DND-41 (cell line): ENCODE results near the gene LSMEM2.

ENCODE experiments used
- ATAC-seq: fragments of 200-7000 bp; cut with Tn5 transposase; 3 replicates; pipeline ENCODE4 v1.9.1; 2021; ENCODE audit warnings: low read depth; ENCODE audit not compliant: insufficient read depth
- DNase-seq: peaks from one replicate; pipeline ENCODE4 v3.0.0-alpha.2; 2020
- H2AFZ ChIP-seq: 2 replicates; pipeline ENCODE4 v1.6.0; 2012; ENCODE audit warnings: low read depth, low read length
- H3K27ac ChIP-seq: 2 replicates; pipeline ENCODE4 v1.5.1; 2012; ENCODE audit warnings: low read length, inconsistent platforms
- H3K27me3 ChIP-seq: fragments of 200-600 bp; sonication (generic); 2 replicates; pipeline ENCODE4 v1.6.0; 2012; ENCODE audit warnings: low read length, mild to moderate bottlenecking, inconsistent platforms; ENCODE audit not compliant: insufficient read depth, poor library complexity
- H3K36me3 ChIP-seq: 2 replicates; pipeline ENCODE4 v1.5.1; 2012; ENCODE audit warnings: low read length, inconsistent platforms; ENCODE audit not compliant: insufficient read depth
- H3K4me1 ChIP-seq: 2 replicates; pipeline ENCODE4 v1.5.1; 2012; ENCODE audit warnings: mild to moderate bottlenecking, low read length; ENCODE audit not compliant: insufficient read depth
- H3K4me2 ChIP-seq: 2 replicates; pipeline ENCODE4 v1.6.0; 2012; ENCODE audit warnings: mild to moderate bottlenecking, moderate library complexity, low read length, inconsistent platforms; ENCODE audit not compliant: insufficient read depth
- H3K4me3 ChIP-seq, 2 experiments: fragments of 200-600 bp in 1 of 2; shearing (Covaris generic) in 1 of 2; 2 replicates each; pipeline ENCODE4 v1.5.1; 2012 to 2016; ENCODE audit warnings: inconsistent platforms in 2 of 2, low read length in 2 of 2, mild to moderate bottlenecking in 2 of 2, low read depth in 1 of 2, moderate library complexity in 1 of 2
- H3K79me2 ChIP-seq: 2 replicates; pipeline ENCODE4 v1.6.0; 2012; ENCODE audit warnings: low read length, inconsistent platforms; ENCODE audit not compliant: insufficient read depth
- H3K9ac ChIP-seq: 2 replicates; pipeline ENCODE4 v1.6.0; 2012; ENCODE audit warnings: low read depth, mild to moderate bottlenecking, inconsistent platforms, low read length, moderate library complexity
- H3K9me3 ChIP-seq: 2 replicates; pipeline ENCODE4 v1.5.1; 2012; ENCODE audit warnings: low read length, moderate library complexity, mild to moderate bottlenecking, inconsistent platforms; ENCODE audit not compliant: insufficient read depth, severe bottlenecking
- H4K20me1 ChIP-seq: 2 replicates; pipeline ENCODE4 v1.6.0; 2012; ENCODE audit warnings: low read length; ENCODE audit not compliant: insufficient read depth
- EZH2 ChIP-seq: IDR thresholded peaks from 3 replicates; pipeline ENCODE4 v1.6.1; 2012; ENCODE audit warnings: borderline replicate concordance, low read depth, mild to moderate bottlenecking, moderate library complexity, low read length, inconsistent platforms; ENCODE audit not compliant: severe bottlenecking
- TF ChIP-seq, protein P1 (sequence below): IDR thresholded peaks from 2 replicates; pipeline ENCODE4 v1.5.1; 2012; ENCODE audit warnings: borderline replicate concordance, low read length, moderate library complexity, mild to moderate bottlenecking; ENCODE audit not compliant: poor library complexity, severe bottlenecking; ENCODE audit errors: extremely low read depth

The LSMEM2 gene

DNA sequence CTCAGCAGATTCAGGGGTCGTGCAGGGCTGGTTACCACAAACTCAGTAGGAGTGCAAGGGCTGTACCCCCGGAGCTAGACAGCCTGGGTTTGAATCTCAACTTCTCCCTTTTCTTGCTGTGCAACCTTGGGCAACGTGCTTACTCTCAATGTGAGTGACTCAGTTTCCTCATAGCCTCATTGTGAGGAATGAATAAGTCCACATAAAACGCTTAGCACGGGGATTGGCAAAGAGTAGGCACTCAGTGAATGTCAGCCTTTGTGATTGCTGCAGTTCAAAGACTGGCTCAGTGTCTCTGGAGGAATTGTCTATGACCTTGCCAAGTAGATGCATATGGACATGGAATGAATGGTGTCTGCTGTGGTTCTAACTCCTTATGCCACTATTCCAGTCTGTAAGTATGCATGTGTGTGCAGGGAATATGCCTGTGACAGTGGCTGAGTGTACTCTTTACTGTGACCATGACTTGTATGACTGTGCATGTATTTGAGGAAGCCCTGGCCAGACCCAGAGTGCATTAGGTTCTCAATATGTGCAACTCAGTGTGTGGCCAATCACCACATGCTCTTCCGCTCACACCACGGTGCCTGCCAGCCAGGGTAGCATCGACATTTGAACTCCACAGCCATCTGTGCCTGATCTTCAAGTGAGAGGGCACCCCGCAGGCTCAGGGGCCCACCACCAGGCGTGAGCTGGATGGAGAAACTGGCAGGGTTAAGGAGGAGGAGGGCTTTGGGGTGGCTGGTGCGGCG, 21.2 kb downstream of the LSMEM2 start:
- peak overlapping the region; percentile 33 to 82; a peak in 3 of 4 replicates for H3K4me3 ChIP-seq
- peaks cover 3% of the 10 kb centered on the region; the same call in 1 of the 2 replicates for H4K20me1 ChIP-seq
- peak overlapping the region; percentile 83 for H3K27ac ChIP-seq
- peak overlapping the region; percentile 92 for H3K9ac ChIP-seq
- H3K36me3 ChIP-seq = peaks cover 6% of the 10 kb centered on the region; the same call in 1 of the 2 replicates
- no peaks in the 10 kb centered on the region for H3K27me3 ChIP-seq
- DNase-seq (no peak), ATAC-seq (no peak)
- H3K4me1 ChIP-seq = peaks cover 28% of the 10 kb centered on the region
- no peaks in the 10 kb centered on the region for H3K9me3 ChIP-seq
- peak overlapping the region; percentile 91 for H2AFZ ChIP-seq
- peak overlapping the region; percentile 100 for H3K4me2 ChIP-seq
- no peak for TF ChIP-seq EZH2
- TF ChIP-seq, protein P1, sequence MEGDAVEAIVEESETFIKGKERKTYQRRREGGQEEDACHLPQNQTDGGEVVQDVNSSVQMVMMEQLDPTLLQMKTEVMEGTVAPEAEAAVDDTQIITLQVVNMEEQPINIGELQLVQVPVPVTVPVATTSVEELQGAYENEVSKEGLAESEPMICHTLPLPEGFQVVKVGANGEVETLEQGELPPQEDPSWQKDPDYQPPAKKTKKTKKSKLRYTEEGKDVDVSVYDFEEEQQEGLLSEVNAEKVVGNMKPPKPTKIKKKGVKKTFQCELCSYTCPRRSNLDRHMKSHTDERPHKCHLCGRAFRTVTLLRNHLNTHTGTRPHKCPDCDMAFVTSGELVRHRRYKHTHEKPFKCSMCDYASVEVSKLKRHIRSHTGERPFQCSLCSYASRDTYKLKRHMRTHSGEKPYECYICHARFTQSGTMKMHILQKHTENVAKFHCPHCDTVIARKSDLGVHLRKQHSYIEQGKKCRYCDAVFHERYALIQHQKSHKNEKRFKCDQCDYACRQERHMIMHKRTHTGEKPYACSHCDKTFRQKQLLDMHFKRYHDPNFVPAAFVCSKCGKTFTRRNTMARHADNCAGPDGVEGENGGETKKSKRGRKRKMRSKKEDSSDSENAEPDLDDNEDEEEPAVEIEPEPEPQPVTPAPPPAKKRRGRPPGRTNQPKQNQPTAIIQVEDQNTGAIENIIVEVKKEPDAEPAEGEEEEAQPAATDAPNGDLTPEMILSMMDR = no peak
- peaks cover 7% of the 10 kb centered on the region; the same call in 1 of the 2 replicates for H3K79me2 ChIP-seq

DNA sequence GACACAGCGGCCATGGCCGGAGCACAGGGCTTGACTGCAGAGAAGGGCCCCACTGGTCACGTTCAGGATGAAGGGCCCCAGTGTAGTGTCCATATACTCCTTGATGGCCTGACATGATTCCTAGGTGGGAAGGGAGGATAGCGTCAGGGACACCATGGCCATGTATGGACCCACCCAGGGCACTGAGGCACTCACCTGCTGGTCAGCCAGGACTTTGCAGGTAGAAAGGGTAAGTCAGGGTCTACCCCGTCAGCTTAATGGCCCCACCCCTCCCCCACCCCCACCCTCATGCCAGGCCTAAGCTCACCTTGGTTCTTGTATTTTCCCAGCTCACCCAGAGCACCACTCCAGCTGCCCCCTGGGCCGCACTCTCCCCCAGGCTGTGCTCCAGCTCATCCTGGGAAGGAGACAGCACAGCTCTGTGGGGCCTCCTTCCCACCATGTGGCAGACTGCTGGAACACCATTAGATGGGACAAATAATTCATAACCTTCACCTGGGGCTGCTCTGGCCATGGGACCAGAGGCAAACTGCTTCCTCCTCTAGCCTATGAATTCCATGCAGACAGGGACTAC, 21.9 kb downstream of the LSMEM2 start:
- Histone ChIP-seq H3K4me3 (no peak overlapping the region), H3K36me3 (peaks cover 6% of the 10 kb centered on the region; the same call in 1 of the 2 replicates), H3K9ac (peak overlapping the region; percentile 92; the same call in 1 of the 2 replicates), H3K4me2 (peak overlapping the region; percentile 100), H4K20me1 (peaks cover 3% of the 10 kb centered on the region; the same call in 1 of the 2 replicates), H3K9me3 (no peaks in the 10 kb centered on the region), H3K27me3 (no peaks in the 10 kb centered on the region), H3K79me2 (peaks cover 7% of the 10 kb centered on the region; the same call in 1 of the 2 replicates), H3K27ac (no peak overlapping the region), H3K4me1 (peaks cover 28% of the 10 kb centered on the region), H2AFZ (no peak overlapping the region)
- TF ChIP-seq EZH2 = no peak
- TF ChIP-seq, protein P1 = no peak
- DNase-seq (no peak), ATAC-seq (no peak)

DNA sequence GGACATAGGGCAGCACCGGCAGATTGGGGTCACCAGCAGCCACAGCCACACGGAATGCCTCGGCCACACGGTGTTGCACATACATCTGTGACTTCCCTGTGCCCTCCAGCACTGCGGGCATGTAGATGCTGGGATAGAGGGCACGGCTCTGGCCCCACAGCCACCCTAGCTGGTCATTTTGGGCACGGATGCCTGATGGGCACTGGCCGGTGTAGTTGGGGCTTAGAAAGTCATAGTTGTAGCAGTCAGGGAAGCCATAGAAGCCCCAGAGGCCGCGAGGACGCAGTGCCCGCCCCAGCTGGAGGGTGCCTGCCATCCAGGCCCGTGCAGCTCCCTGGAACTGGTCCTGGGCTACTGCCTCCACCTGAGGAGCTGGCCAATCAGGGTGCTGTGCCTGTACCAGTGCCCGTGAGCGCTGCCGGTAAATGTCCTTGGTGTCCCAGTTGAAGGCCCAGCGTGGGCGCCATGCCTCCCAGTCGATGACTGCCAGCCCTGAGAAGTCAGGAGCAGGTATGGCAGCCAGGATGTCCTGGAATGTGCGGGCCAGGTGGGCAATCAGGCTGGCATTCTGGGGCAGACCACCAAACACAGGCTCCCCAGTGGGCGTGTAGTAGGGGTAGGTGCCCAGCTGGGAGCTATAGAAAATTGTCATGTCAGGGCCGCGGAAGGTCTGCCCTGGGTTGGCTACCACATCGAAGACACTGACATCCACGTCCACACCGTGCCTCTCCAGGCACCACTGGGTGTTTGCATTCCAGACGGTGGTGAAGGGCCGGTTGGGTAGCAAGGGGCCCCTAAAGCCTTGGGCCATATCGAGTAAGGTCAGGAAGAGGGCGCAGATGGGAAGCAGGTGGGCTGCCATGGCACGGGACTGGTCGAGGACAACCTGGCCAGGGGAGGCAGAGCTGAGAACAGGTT, 23.5 kb downstream of the LSMEM2 start:
- Histone ChIP-seq H3K79me2 (peaks cover 7% of the 10 kb centered on the region; the same call in 1 of the 2 replicates), H3K27ac (no peak overlapping the region), H3K36me3 (peaks cover 2% of the 10 kb centered on the region; the same call in 1 of the 2 replicates), H3K9ac (no peak overlapping the region), H4K20me1 (peaks cover 3% of the 10 kb centered on the region; the same call in 1 of the 2 replicates), H2AFZ (no peak overlapping the region), H3K9me3 (peaks cover 4% of the 10 kb centered on the region), H3K4me3 (no peak overlapping the region), H3K4me1 (peaks cover 28% of the 10 kb centered on the region), H3K4me2 (no peak overlapping the region), H3K27me3 (no peaks in the 10 kb centered on the region)
- DNase-seq (no peak), ATAC-seq (no peak)
- TF ChIP-seq, protein P1 = no peak
- TF ChIP-seq EZH2 = no peak
